GM03348 (cell line): ENCODE measurements around the gene SPG7.
"Not testable (repeated sequence)": the region's sequence is repeated elsewhere in the genome, so short reads cannot be mapped to it uniquely, and the experiment has no call there.

Experiments used
- DNase-seq: peaks from one replicate; pipeline ENCODE4 v3.0.0; 2012; ENCODE audit warnings: low spot score

SPG7 gene

GRCh38 chr16:89507834-89508590 lies at the start of gene SPG7:
SPG7 (plus strand) TSS chr16:89508403; CDS start chr16:89508418, 15 bp downstream.
- peak; percentile 99 for DNase-seq

- no peak for DNase-seq
Observed at GRCh38 chr16:89458551-89458950, 49.7 kb upstream of the SPG7 start.

- no peak for DNase-seq
Observed at GRCh38 chr16:89458967-89459366, 49.2 kb upstream of the SPG7 start.

DNA sequence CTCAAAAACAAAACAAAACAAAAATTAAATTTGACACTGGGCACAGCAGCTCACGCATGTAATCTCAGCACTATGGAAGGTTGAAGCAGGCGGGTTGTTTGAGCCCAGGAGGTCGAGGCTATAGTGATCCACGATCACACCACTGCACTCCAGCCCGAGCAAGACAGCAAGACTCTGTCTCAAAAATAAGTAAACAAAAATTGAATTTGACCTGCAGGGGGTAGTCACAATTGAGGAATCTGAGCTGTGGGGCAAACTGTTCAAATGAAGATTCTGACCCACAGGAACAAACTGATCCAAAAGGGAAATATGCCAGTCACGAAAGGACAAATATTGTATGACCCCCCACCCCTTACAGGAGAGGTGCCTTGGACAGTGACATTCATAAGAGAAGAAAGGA lies 47.6 kb upstream of the SPG7 start:
- DNase-seq, result no peak

GRCh38 chr16:89461890-89462289 lies 46.3 kb upstream of the SPG7 start:
- DNase-seq, result not testable (repeated sequence)

GRCh38 chr16:89462639-89463038 lies 45.6 kb upstream of the SPG7 start:
- not testable (repeated sequence) for DNase-seq

- not testable (repeated sequence) for DNase-seq
Observed at GRCh38 chr16:89463312-89463711, 44.9 kb upstream of the SPG7 start.

DNA sequence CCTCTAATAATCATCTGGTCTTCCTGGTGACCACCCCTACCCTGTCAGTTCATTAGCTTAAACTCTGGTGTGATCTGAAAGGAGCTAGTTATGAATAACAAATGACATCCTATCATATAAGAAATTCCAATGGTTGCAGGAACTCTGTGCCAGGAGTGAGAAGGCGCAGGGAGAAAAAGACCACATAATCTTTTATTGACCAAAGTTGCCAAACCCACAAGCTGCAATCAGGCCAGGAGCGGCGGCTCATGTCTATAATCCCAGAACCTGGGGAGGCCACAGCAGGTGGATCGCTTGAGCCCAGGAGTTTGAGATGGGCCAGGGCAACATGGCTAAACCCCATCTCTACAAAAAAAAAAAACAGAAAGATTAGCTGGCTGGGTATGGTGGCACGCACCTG lies 41.3 kb upstream of the SPG7 start:
- DNase-seq, result no peak

- DNase-seq, result no peak
Observed at GRCh38 chr16:89467382-89467781, 40.8 kb upstream of the SPG7 start.

- DNase-seq, result no peak
Observed at GRCh38 chr16:89472711-89473075, 35.5 kb upstream of the SPG7 start.

DNA sequence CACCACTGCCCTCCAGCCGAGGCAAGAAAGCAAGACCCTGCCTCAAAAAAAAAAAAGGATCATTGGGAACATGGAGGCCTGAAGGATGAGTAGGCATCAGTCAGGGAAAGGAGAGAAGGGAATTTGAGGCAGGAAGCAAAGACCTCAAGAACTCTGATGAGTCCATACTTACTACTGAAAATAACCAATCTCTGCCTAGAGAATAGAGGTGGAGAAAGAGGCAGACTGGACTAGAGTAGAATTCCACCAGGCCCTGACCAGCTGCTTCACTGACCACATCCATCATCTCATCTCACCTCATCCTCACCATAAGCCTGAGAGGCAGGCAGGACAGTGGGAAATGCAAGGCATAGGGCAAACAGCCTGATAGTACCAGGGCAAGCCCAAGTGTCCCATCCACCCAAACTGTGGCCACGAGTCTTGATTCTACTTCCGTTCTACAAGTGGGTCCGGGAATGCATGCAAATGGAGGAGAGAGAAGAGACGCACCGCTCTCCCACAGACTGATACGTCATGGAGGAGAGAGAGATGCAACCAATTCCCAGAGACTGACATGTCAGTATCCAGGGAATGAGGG lies 35.0 kb upstream of the SPG7 start:
- DNase-seq, result no peak

DNA sequence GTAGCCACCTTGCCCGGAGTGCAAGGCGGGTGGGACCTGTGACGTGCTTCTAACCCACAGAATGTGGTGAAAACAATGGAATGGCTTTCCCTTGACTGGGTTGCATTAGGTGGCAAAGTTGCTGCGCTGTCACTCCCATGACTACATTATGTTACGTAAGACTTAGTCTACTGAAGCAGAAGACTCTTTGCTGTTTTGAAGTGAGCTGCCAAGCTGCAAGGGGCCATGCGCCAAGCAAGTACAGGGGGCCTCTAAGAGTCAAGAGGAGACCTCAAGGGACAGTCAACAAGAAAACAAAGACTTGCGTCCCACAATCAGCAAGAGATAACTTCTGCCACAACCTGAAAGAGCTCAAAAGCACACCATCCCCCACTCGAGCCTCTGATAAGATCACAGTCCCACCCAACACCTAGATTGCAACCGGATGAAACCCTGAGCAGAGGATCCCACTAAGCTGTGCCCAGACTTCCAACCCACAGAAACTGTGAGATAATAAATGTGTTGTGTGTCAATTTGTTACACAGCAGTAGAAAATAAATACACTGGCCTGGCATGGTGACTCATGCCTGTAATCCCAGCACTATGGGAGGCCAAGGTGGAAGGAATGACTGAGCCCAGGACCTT lies 34.3 kb upstream of the SPG7 start:
- DNase-seq, result peak; percentile 37

DNA sequence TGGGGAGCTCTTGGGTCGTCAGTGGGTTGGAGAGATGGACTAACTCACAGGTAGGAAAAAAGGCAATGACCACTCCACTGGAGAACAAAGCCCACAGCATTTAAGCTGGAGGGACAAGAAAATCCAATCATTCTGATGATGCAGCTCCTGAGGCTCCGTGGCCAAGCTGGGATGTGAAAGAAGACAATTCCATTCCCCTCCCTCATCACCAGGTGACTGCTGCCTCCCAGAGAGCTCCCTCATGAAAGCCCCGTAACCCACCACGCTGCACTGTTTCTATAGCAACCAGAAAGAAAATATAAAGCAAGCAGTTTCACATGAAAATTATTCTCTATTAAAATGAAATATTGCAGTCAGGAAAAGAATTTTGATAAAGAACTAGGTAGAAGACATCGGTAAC lies 33.1 kb upstream of the SPG7 start:
- no peak for DNase-seq

GRCh38 chr16:89476379-89476778 lies 31.8 kb upstream of the SPG7 start:
- DNase-seq, result no peak

GRCh38 chr16:89476811-89477261 lies 31.4 kb upstream of the SPG7 start:
- DNase-seq, result no peak

- peak; percentile 51 for DNase-seq
Observed at GRCh38 chr16:89478576-89479221, 29.5 kb upstream of the SPG7 start.

GRCh38 chr16:89481356-89481955 lies 26.7 kb upstream of the SPG7 start:
- DNase-seq, result no peak

DNA sequence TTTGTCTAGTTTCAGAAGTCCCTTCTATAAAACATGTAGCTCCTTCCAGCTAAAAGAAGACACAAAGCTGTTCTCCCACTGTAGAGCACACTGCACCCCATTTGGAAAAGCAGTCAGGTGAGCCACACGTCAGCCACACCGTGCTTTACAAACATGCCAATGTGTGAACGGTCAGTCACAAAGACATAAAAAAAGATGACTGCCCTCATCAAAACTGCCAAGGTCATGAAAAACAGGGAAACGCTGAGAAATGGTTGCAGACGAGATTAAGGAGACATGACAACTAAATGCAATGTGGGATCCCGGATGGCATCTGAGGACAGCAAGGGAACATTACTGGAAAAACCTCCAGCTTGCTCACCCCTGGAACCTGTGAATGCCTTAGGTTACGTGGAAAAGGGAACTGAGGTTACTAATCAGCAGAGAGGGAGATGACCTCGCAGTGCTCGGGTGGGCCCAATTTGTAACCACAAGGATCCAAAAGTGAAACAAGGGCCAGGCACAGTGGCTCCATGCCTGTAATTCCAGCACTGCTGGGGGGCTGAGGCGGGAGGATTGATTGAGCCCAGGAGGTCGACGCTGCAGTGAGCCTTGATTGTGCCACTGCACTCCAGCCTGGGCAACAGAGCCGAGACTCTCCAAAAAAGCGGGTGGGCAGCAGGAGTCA lies 25.9 kb upstream of the SPG7 start:
- DNase-seq, result no peak

DNA sequence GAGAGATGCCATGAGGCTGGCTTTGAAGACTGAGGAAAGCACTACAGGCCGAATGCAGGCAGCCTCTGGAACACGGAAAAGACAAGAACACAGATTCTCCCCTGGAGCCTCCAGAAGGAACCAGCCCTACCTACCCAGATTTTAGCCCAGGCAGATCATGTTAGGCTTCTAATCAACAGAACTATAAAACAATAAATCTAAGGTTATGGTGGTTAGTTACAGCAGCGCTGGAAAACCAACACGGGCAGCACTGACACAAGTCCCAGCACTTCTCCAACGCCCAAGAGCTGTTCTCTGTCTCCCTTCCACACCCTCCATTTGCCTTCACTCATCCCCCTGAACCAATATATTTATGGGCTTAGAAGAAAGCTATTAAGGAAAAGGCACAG lies 25.4 kb upstream of the SPG7 start:
- DNase-seq, result no peak

- no peak for DNase-seq
Observed at GRCh38 chr16:89484041-89484501, 24.1 kb upstream of the SPG7 start.

- no peak for DNase-seq
Observed at GRCh38 chr16:89484923-89485679, 23.1 kb upstream of the SPG7 start.
